ENCODE data around the gene INHBE.
"Not testable (repeated sequence)": the region's sequence is repeated elsewhere in the genome, so short reads cannot be mapped to it uniquely, and the experiment has no call there.

Gene INHBE

DNA sequence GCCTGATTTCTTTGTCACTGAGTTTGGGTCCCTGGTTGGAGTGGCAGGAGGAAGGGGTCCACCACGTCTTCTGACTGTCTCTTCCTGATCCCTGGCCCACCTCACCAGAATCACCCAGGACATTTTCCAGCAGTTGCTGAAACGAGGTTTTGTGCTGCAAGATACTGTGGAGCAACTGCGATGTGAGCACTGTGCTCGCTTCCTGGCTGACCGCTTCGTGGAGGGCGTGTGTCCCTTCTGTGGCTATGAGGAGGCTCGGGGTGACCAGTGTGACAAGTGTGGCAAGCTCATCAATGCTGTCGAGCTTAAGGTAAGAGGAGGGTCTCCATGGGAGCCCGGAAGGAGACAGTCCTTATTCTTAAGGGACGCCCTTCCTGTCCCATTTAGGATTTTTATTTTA lies 45.1 kb downstream of the INHBE start:
- DNase-seq: no peak

DNA sequence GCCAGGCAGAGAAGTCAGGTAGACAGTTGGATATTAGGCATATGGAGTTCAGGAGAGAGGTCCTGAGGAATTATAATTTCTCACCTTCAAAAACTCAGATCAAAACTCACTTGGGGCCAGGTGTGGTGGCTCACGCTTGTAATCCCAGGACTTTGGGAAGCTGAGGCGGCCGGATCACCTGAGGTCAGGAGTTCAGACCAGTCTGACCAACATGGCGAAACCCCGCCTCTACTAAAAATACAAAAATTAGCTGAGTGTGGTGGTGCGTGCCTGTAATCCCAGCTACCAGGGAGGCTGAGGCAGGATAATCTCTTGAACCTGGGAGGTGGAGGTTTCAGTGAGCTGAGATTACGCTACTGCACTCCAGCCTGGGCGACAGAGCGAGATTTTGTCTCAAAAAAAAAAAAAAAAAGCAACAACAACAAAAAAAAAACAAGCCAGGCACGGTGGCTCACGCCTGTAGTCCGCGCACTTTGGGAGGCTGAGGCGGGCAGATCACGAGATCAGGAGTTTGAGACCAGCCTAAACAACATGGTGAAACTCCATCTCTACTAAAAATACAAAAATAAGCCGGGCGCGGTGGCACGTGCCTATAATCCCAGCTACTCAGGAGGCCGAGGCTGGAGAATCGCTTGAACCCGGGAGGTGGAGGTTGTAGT lies 47.3 kb downstream of the INHBE start:
- DNase-seq: not testable (repeated sequence)

DNA sequence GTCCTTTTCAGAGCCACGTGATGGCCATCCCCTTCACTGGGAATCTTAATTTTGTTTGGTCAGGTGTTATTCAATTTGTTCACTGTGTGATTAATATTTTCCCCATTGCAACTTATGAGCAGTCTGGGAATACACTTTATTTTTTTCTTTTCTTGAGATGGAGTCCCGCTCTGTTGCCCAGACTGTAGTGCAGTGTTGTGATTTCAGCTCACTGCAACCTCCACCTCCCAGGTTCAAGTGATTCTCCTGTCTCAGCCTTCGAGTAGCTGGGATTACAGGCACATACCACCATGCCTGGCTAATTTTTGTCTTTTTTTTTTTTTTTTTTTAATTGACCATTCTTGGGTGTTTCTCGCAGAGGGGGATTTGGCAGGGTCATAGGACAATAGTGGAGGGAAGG lies 51.4 kb downstream of the INHBE start:
- DNase-seq: not testable (repeated sequence)
